HL-60 (cell line): ENCODE measurements around the gene GFY.

ENCODE experiments used
- POLR2AphosphoS5 ChIP-seq: IDR thresholded peaks from 2 replicates; pipeline ENCODE4 v1.6.1; 2012; ENCODE audit warnings: low read depth
- TF ChIP-seq, protein P1 (sequence below): IDR thresholded peaks from one replicate; pipeline ENCODE4 v1.5.1; 2011; ENCODE audit warnings: low read length, control low read depth, inconsistent platforms; ENCODE audit not compliant: insufficient read depth

DNA sequence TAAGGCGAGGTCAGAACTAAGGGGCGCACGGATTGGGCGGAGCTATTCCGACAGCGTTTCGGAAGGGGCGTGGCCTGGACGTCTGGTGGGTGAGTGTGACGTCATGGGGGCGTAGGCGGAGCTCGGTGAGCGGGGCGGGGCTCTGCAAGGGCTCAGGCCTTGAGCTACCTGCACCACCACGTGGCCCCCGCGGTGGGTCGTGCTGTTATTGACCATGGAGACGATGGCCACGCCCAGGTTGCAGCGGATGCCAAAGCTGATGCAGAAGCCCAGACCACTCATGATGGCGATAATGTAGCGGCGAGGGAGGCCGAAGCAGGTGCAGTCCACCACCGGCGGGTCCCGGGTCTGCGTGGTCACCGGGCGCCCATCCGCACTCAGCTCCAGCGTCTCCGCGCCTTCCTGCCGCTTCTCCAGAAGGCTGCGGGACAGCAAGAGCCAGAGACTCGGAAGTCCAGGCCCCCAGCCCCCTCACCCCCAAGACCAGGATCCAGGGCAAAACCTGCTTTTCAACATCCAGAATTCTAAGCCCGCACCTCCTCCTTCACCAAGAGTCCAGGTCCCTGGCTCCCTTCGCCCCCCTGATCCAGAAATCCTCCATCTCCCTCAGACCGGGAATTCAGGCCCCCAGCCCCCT, 11.3 kb downstream of the GFY start:
- TF ChIP-seq, protein P1, sequence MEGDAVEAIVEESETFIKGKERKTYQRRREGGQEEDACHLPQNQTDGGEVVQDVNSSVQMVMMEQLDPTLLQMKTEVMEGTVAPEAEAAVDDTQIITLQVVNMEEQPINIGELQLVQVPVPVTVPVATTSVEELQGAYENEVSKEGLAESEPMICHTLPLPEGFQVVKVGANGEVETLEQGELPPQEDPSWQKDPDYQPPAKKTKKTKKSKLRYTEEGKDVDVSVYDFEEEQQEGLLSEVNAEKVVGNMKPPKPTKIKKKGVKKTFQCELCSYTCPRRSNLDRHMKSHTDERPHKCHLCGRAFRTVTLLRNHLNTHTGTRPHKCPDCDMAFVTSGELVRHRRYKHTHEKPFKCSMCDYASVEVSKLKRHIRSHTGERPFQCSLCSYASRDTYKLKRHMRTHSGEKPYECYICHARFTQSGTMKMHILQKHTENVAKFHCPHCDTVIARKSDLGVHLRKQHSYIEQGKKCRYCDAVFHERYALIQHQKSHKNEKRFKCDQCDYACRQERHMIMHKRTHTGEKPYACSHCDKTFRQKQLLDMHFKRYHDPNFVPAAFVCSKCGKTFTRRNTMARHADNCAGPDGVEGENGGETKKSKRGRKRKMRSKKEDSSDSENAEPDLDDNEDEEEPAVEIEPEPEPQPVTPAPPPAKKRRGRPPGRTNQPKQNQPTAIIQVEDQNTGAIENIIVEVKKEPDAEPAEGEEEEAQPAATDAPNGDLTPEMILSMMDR = no peak
- no peak for TF ChIP-seq POLR2AphosphoS5
